SU-DHL-6 (cell line): ENCODE data around the gene SP8.

ENCODE experiments used
- H2AFZ ChIP-seq: fragments of 200-600 bp; sonication (generic); 2 replicates; pipeline ENCODE4 v1.6.1; 2014; ENCODE audit warnings: low read depth, mild to moderate bottlenecking, moderate library complexity, mixed read lengths, antibody characterized with exemption, low read length; ENCODE audit not compliant: severe bottlenecking
- H3F3A ChIP-seq: fragments of 200-600 bp; shearing (Covaris generic); 2 replicates; pipeline ENCODE4 v1.6.0; 2016; ENCODE audit warnings: antibody characterized with exemption, mild to moderate bottlenecking; ENCODE audit not compliant: insufficient read depth
- H3K27ac ChIP-seq: fragments of 200-600 bp; sonication (generic); 2 replicates; pipeline ENCODE4 v1.5.1; 2016; ENCODE audit warnings: low read depth, mild to moderate bottlenecking, low read length, moderate library complexity, mixed read lengths
- H3K27me3 ChIP-seq: fragments of 200-600 bp; sonication (generic), shearing (Covaris generic); 2 replicates; pipeline ENCODE4 v1.6.0; 2014; ENCODE audit warnings: mild to moderate bottlenecking, low read length
- H3K36me3 ChIP-seq: fragments of 200-600 bp; sonication (generic); 2 replicates; pipeline ENCODE4 v1.6.1; 2014; ENCODE audit warnings: mild to moderate bottlenecking, low read length, mixed read lengths
- H3K4me2 ChIP-seq: fragments of 300-600, 200-600 bp; shearing (Covaris generic), sonication (generic); 2 replicates; pipeline ENCODE4 v1.6.0; 2014; ENCODE audit warnings: low read length, low read depth, mild to moderate bottlenecking; ENCODE audit not compliant: poor library complexity, severe bottlenecking
- H3K4me3 ChIP-seq: fragments of 200-600 bp; sonication (generic); 2 replicates; pipeline ENCODE4 v1.5.1; 2014; ENCODE audit warnings: antibody characterized with exemption, low read length, mild to moderate bottlenecking, mixed read lengths; ENCODE audit not compliant: insufficient read depth, poor library complexity, severe bottlenecking
- H3K79me2 ChIP-seq: fragments of 200-600 bp; sonication (generic); 2 replicates; pipeline ENCODE4 v1.6.1; 2014; ENCODE audit warnings: mild to moderate bottlenecking, low read length, moderate library complexity; ENCODE audit not compliant: insufficient read depth
- H3K9ac ChIP-seq: fragments of 200-600 bp; sonication (generic); 2 replicates; pipeline ENCODE4 v1.7.0; 2014; ENCODE audit warnings: mild to moderate bottlenecking, low read length
- H3K9me2 ChIP-seq: fragments of 200-600 bp; sonication (generic); replicated peaks from 2 replicates; pipeline ENCODE4 v1.6.1; 2014; ENCODE audit warnings: low read length; ENCODE audit not compliant: insufficient read depth
- H3K9me3 ChIP-seq: fragments of 200-600 bp; sonication (generic); 2 replicates; pipeline ENCODE4 v1.6.1; 2014; ENCODE audit warnings: low read length, mixed read lengths; ENCODE audit not compliant: insufficient read depth
- H4K20me1 ChIP-seq: fragments of 200-600 bp; sonication (generic); 2 replicates; pipeline ENCODE4 v1.6.1; 2014; ENCODE audit warnings: low read depth, mild to moderate bottlenecking, antibody characterized with exemption, low read length, moderate library complexity, mixed read lengths
- EZH2phosphoT487 ChIP-seq: fragments of 200-600 bp; sonication (generic), shearing (Covaris generic); conservative IDR thresholded peaks from 2 replicates; pipeline ENCODE4 v1.6.1; 2018; ENCODE audit warnings: mild to moderate bottlenecking, antibody characterized with exemption, low read length, moderate library complexity, mixed read lengths
- TF ChIP-seq, protein P1 (sequence below): fragments of 200-600 bp; sonication (generic); IDR thresholded peaks from one replicate; pipeline ENCODE4 v1.5.1; 2017; ENCODE audit warnings: antibody characterized with exemption, mild to moderate bottlenecking, low read length, moderate library complexity; ENCODE audit not compliant: insufficient read depth, poor library complexity, severe bottlenecking

The SP8 gene

DNA sequence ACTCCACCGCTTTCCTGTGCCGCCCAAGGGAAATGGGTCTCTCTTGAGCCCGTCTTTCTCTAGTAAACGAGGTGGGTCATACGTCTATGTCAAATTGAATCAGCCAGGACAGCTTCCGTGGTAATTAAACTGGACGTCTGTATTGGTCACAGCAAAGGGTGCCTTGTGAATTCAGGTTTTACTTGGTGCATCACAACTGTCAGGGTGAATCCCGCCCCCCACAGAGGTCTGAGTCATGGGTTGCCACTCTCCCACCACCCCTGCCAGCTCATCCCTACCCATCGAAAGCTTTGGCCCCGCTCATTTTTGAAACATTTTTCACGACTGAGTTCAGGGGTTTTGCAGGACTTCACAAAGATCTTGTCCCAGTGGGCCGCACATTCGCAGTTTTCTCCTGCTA, 8.0 kb upstream of the SP8 start:
- no peaks in the 10 kb centered on the region; the same call in 1 of the 2 replicates for H4K20me1 ChIP-seq
- no peak overlapping the region for H3K4me2 ChIP-seq
- no peak for TF ChIP-seq EZH2phosphoT487
- TF ChIP-seq, protein P1, sequence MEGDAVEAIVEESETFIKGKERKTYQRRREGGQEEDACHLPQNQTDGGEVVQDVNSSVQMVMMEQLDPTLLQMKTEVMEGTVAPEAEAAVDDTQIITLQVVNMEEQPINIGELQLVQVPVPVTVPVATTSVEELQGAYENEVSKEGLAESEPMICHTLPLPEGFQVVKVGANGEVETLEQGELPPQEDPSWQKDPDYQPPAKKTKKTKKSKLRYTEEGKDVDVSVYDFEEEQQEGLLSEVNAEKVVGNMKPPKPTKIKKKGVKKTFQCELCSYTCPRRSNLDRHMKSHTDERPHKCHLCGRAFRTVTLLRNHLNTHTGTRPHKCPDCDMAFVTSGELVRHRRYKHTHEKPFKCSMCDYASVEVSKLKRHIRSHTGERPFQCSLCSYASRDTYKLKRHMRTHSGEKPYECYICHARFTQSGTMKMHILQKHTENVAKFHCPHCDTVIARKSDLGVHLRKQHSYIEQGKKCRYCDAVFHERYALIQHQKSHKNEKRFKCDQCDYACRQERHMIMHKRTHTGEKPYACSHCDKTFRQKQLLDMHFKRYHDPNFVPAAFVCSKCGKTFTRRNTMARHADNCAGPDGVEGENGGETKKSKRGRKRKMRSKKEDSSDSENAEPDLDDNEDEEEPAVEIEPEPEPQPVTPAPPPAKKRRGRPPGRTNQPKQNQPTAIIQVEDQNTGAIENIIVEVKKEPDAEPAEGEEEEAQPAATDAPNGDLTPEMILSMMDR, result no peak
- no peaks in the 10 kb centered on the region for H3K27me3 ChIP-seq
- no peak overlapping the region for H2AFZ ChIP-seq
- no peaks in the 10 kb centered on the region for H3K9me3 ChIP-seq
- H3K9me2 ChIP-seq, result no peaks in the 10 kb centered on the region
- no peaks in the 10 kb centered on the region for H3K36me3 ChIP-seq
- no peak overlapping the region for H3K27ac ChIP-seq
- no peak overlapping the region for H3K4me3 ChIP-seq
- no peaks in the 10 kb centered on the region for H3F3A ChIP-seq
- H3K9ac ChIP-seq, result no peak overlapping the region
- no peaks in the 10 kb centered on the region for H3K79me2 ChIP-seq

DNA sequence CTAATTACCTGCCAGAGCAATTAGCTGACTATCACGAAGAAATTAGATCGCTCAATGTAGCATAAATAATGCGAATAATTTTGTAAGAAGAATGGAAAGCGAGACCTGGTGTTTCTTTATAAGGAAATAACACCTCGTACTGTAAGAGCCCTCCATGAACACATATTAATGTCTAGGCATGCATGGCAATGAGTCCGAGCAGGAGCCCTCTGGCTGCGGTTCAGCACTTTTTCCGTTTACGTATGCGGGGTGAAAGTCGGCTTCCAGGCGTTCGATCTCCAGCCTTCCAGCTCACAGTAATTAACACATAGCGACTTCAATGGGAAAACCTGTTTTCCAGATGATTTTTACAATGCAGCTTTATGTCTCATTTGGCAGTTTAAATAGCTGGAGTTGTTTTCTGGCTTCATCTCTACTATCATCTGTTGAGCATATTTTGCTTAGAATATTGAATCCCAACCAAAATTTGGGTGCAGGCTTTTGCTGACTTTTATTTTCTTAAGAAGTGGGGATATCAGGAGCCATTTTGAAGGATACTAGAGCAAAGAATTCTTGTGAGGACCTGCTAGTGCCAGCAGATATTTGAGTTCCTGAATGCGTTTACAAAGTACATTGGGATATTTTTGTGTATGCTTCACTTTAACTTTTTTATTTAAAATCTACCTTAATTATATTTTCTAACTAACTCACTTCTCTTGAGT, 7.2 kb upstream of the SP8 start:
- TF ChIP-seq, protein P1, result no peak
- TF ChIP-seq EZH2phosphoT487, result no peak
- H4K20me1 ChIP-seq, result no peaks in the 10 kb centered on the region; the same call in 1 of the 2 replicates
- H3K4me2 ChIP-seq, result no peak overlapping the region

DNA sequence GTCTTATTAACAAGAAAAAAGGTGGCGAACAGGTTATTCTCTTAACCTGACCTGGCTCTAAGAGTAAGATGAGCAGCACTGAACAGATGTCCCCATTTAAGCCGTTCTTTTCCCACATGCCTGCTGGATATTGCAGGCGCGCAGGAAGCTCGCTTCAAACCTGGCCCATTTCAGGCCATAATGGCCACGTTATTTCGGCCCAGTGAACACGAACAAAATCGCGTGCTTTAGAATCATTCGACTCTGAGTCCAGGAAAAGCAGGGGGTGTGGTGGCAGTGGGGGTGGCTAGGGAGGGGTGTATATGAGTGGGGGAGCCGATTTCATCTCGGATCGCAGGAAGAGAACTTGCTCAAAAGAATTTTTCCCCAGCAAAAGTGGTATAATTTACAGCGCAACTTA, 6.6 kb upstream of the SP8 start:
- no peak overlapping the region for H3K27ac ChIP-seq
- no peak overlapping the region for H3K4me3 ChIP-seq
- H4K20me1 ChIP-seq, result no peaks in the 10 kb centered on the region; the same call in 1 of the 2 replicates
- H2AFZ ChIP-seq, result no peak overlapping the region
- H3K9me3 ChIP-seq, result no peaks in the 10 kb centered on the region
- no peaks in the 10 kb centered on the region for H3F3A ChIP-seq
- H3K9me2 ChIP-seq, result no peaks in the 10 kb centered on the region
- H3K79me2 ChIP-seq, result no peaks in the 10 kb centered on the region
- TF ChIP-seq, protein P1, result no peak
- no peak for TF ChIP-seq EZH2phosphoT487
- no peaks in the 10 kb centered on the region for H3K36me3 ChIP-seq
- H3K4me2 ChIP-seq, result no peak overlapping the region
- H3K27me3 ChIP-seq, result no peaks in the 10 kb centered on the region
- H3K9ac ChIP-seq, result no peak overlapping the region

More for the DNA sequence above, 7.2 kb upstream of the SP8 start:
- H3F3A ChIP-seq, result no peaks in the 10 kb centered on the region
- no peak overlapping the region for H3K4me3 ChIP-seq
- no peaks in the 10 kb centered on the region for H3K79me2 ChIP-seq
- no peak overlapping the region for H3K9ac ChIP-seq
- no peaks in the 10 kb centered on the region for H3K9me3 ChIP-seq
- no peaks in the 10 kb centered on the region for H3K27me3 ChIP-seq
- no peaks in the 10 kb centered on the region for H3K36me3 ChIP-seq
- no peaks in the 10 kb centered on the region for H3K9me2 ChIP-seq
- H3K27ac ChIP-seq, result no peak overlapping the region
- H2AFZ ChIP-seq, result no peak overlapping the region
